ENCODE results near the gene TRIAP1. TPM values are rescaled to one million over a fixed set of nuclear protein-coding genes. Genes with fewer than 3 reads are reported as not detected.
A peak's percentile ranks its signal among the peaks of the same experiment; 100 is the strongest.
"Not testable (repeated sequence)": the region's sequence is repeated elsewhere in the genome, so short reads cannot be mapped to it uniquely, and the experiment has no call there.

Gene TRIAP1
- 10 to 100 TPM; 56.8 to 59.2 TPM for total RNA-seq

GRCh38 chr12:120445911-120446843 lies at the start of gene TRIAP1, which contains the start of gene GATC:
TSS of gene TRIAP1 (minus strand) at chr12:120446384. CDS start at chr12:120446372, 12 bp downstream.
TSS of gene GATC (plus strand) at chr12:120446444. CDS start at chr12:120446481, 37 bp downstream.
- CTCF ChIA-PET = interaction anchor here (0.5 to 2.2 kb wide), 3 partner anchors 13 to 141 kb away, joined by 3 to 5 read pairs (median 3); no protein-coding TSS in a partner anchor
- H3K27ac Mint-ChIP-seq = peak within 1 kb of the TSS; percentile 95
- intact Hi-C loops (cut with micrococcal nuclease) = loop anchor here (1.0 to 2.0 kb wide), 3 partner anchors 8 to 51 kb away; partner anchors contain the start of genes COX6A1, DYNLL1 and SRSF9

GRCh38 chr12:120495186-120495730 lies 49.1 kb upstream of the TRIAP1 start:
- H3K27me3 Mint-ChIP-seq (ENCODE audit: low read depth) = no peaks in the 10 kb centered on the region
- H3K4me1 Mint-ChIP-seq (ENCODE audit: low read depth) = peaks cover 21% of the 10 kb centered on the region
- intact Hi-C loops (cut with micrococcal nuclease) = no loop called here
- DNase-seq = peak; percentile 8
- CTCF ChIA-PET = interaction anchor here (0.6 to 1.6 kb wide), 3 partner anchors 8 to 55 kb away, joined by 3 to 6 read pairs (median 3); no protein-coding TSS in a partner anchor
- H3K9me3 Mint-ChIP-seq = no peaks in the 10 kb centered on the region
- peak overlapping the region; percentile 84 for H3K4me3 Mint-ChIP-seq
- peak overlapping the region; percentile 2 for H3K27ac Mint-ChIP-seq
- peaks cover 9% of the 10 kb centered on the region for H3K36me3 Mint-ChIP-seq (ENCODE audit: low read depth)

More at GRCh38 chr12:120445911-120446843, at the start of gene TRIAP1, which contains the start of gene GATC:
- Mint-ChIP-seq H3K36me3 (ENCODE audit: low read depth) (peaks cover 33% of the 10 kb centered on the region), H3K27me3 (ENCODE audit: low read depth) (no peaks in the 10 kb centered on the region), H3K4me3 (peak within 1 kb of the TSS; percentile 95), H3K4me1 (ENCODE audit: low read depth) (peaks cover 47% of the 10 kb centered on the region), H3K9me3 (no peaks in the 10 kb centered on the region)
- peak; percentile 90 for DNase-seq

GRCh38 chr12:120490833-120491512 lies 44.8 kb upstream of the TRIAP1 start:
- H3K9me3 Mint-ChIP-seq = no peaks in the 10 kb centered on the region
- intact Hi-C loops (cut with micrococcal nuclease) = no loop called here
- CTCF ChIA-PET = interaction anchor here (0.6 to 1.1 kb wide), 3 partner anchors 10 to 74 kb away, joined by 3 to 5 read pairs (median 3); no protein-coding TSS in a partner anchor
- no peak overlapping the region for H3K27ac Mint-ChIP-seq
- no peak overlapping the region for H3K4me3 Mint-ChIP-seq
- H3K4me1 Mint-ChIP-seq (ENCODE audit: low read depth) = peaks cover 6% of the 10 kb centered on the region
- no peak for DNase-seq
- H3K36me3 Mint-ChIP-seq (ENCODE audit: low read depth) = no peaks in the 10 kb centered on the region
- H3K27me3 Mint-ChIP-seq (ENCODE audit: low read depth) = no peaks in the 10 kb centered on the region

- Mint-ChIP-seq H3K27ac (no peak overlapping the region), H3K27me3 (ENCODE audit: low read depth) (no peaks in the 10 kb centered on the region), H3K4me1 (ENCODE audit: low read depth) (peaks cover 6% of the 10 kb centered on the region), H3K4me3 (no peak overlapping the region), H3K36me3 (ENCODE audit: low read depth) (no peaks in the 10 kb centered on the region), H3K9me3 (no peaks in the 10 kb centered on the region)
- intact Hi-C loops (cut with micrococcal nuclease) = no loop called here
- DNase-seq = no peak
- CTCF ChIA-PET = interaction anchor here (0.6 kb wide), 1 partner anchor 74 kb away, joined by 3 read pairs; no protein-coding TSS in a partner anchor
Measured at GRCh38 chr12:120490325-120490724, 44.1 kb upstream of the TRIAP1 start.

GRCh38 chr12:120489018-120489417 lies 42.8 kb upstream of the TRIAP1 start:
- Mint-ChIP-seq H3K4me3 (no peak overlapping the region), H3K27me3 (ENCODE audit: low read depth) (no peaks in the 10 kb centered on the region)
- DNase-seq = no peak

GRCh38 chr12:120488057-120488640 lies 42.0 kb upstream of the TRIAP1 start:
- no peak overlapping the region for H3K4me3 Mint-ChIP-seq
- H3K27ac Mint-ChIP-seq = no peak overlapping the region
- intact Hi-C loops (cut with micrococcal nuclease) = no loop called here

More at GRCh38 chr12:120489018-120489417, 42.8 kb upstream of the TRIAP1 start:
- H3K4me1 Mint-ChIP-seq (ENCODE audit: low read depth) = no peaks in the 10 kb centered on the region
- intact Hi-C loops (cut with micrococcal nuclease) = no loop called here
- H3K9me3 Mint-ChIP-seq = no peaks in the 10 kb centered on the region
- CTCF ChIA-PET = interaction anchor here (0.5 to 1.3 kb wide), 5 partner anchors 18 to 132 kb away, joined by 3 to 4 read pairs (median 3); no protein-coding TSS in a partner anchor
- H3K27ac Mint-ChIP-seq = no peak overlapping the region
- H3K36me3 Mint-ChIP-seq (ENCODE audit: low read depth) = no peaks in the 10 kb centered on the region

GRCh38 chr12:120487552-120487951 lies 41.4 kb upstream of the TRIAP1 start:
- CTCF ChIA-PET = interaction anchor here (1.3 kb wide), 1 partner anchor 9 kb away, joined by 3 read pairs; no protein-coding TSS in a partner anchor
- H3K4me1 Mint-ChIP-seq (ENCODE audit: low read depth); H3K27me3 Mint-ChIP-seq (ENCODE audit: low read depth); H3K9me3 Mint-ChIP-seq; H3K27ac Mint-ChIP-seq; DNase-seq; H3K36me3 Mint-ChIP-seq (ENCODE audit: low read depth); H3K4me3 Mint-ChIP-seq; intact Hi-C loops (cut with micrococcal nuclease): not testable (repeated sequence)

More at GRCh38 chr12:120488057-120488640, 42.0 kb upstream of the TRIAP1 start:
- no peaks in the 10 kb centered on the region for H3K9me3 Mint-ChIP-seq
- no peaks in the 10 kb centered on the region for H3K36me3 Mint-ChIP-seq (ENCODE audit: low read depth)
- CTCF ChIA-PET = interaction anchor here (0.5 to 1.3 kb wide), 4 partner anchors 9 to 35 kb away, joined by 3 to 4 read pairs (median 3); no protein-coding TSS in a partner anchor
- no peaks in the 10 kb centered on the region for H3K4me1 Mint-ChIP-seq (ENCODE audit: low read depth)
- DNase-seq = no peak
- H3K27me3 Mint-ChIP-seq (ENCODE audit: low read depth) = no peaks in the 10 kb centered on the region

- CTCF ChIA-PET = no interaction called here
- Mint-ChIP-seq H3K4me1 (ENCODE audit: low read depth) (no peaks in the 10 kb centered on the region), H3K9me3 (no peaks in the 10 kb centered on the region), H3K27ac (no peak overlapping the region), H3K4me3 (no peak overlapping the region), H3K27me3 (ENCODE audit: low read depth) (no peaks in the 10 kb centered on the region), H3K36me3 (ENCODE audit: low read depth) (no peaks in the 10 kb centered on the region)
- no peak for DNase-seq
- intact Hi-C loops (cut with micrococcal nuclease) = no loop called here
Measured at GRCh38 chr12:120485961-120486881, 40.0 kb upstream of the TRIAP1 start.

GRCh38 chr12:120483621-120484020 lies 37.4 kb upstream of the TRIAP1 start:
- Mint-ChIP-seq H3K27ac (no peak overlapping the region), H3K36me3 (ENCODE audit: low read depth) (no peaks in the 10 kb centered on the region), H3K4me1 (ENCODE audit: low read depth) (no peaks in the 10 kb centered on the region), H3K9me3 (no peaks in the 10 kb centered on the region), H3K4me3 (no peak overlapping the region), H3K27me3 (ENCODE audit: low read depth) (no peaks in the 10 kb centered on the region)
- CTCF ChIA-PET = interaction anchor here (1.3 kb wide), 1 partner anchor 13 kb away, joined by 3 read pairs; no protein-coding TSS in a partner anchor
- DNase-seq = no peak
- intact Hi-C loops (cut with micrococcal nuclease) = no loop called here

- CTCF ChIA-PET = interaction anchor here (0.5 kb wide), 1 partner anchor 10 kb away, joined by 3 read pairs; no protein-coding TSS in a partner anchor
- no peaks in the 10 kb centered on the region for H3K27me3 Mint-ChIP-seq (ENCODE audit: low read depth)
- no peaks in the 10 kb centered on the region for H3K36me3 Mint-ChIP-seq (ENCODE audit: low read depth)
- DNase-seq = no peak
- H3K4me3 Mint-ChIP-seq = no peak overlapping the region
- no peaks in the 10 kb centered on the region for H3K9me3 Mint-ChIP-seq
- no peak overlapping the region for H3K27ac Mint-ChIP-seq
- H3K4me1 Mint-ChIP-seq (ENCODE audit: low read depth) = no peaks in the 10 kb centered on the region
- intact Hi-C loops (cut with micrococcal nuclease) = no loop called here
Measured at GRCh38 chr12:120481022-120481767, 35.0 kb upstream of the TRIAP1 start.

Measured in activated naive CD4-positive, alpha-beta T cell treated with anti-CD3 and anti-CD28 coated beads for 36 hours (primary cell).